ENCODE data around the gene CFAP410. TPM values are rescaled to one million over a fixed set of nuclear protein-coding genes. Genes with fewer than 3 reads are reported as not detected.

Gene CFAP410
- total and polyA plus RNA-seq, 2 donors (not counting 3 experiments of a cell fraction or from before 2014, with no cell fraction given): 7.2 to 12.2 TPM

DNA sequence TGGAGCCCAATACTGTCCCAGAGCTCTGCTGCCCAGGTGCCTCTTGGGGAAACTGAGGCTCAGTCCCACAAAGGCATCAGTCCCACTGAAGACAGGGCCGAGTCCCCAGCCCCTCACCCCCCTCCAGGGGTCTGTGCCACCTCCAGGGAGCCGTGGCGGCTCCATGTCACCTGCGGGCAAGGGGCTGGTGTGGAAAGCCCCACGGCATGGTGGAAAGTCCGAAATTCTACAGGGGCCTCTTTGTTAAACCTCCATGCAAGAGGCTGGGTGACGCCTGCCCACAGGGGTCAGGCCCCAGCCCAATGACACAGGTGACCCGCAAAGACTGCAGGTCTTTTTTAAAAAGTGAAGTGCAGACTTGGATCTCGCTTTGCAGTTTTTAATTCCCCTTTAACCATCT, 56.8 kb downstream of the CFAP410 start:
- ChIA-PET CTCF (no interaction called here), POLR2A (no interaction called here)
- no peak overlapping the region for H2AFZ ChIP-seq (ENCODE audit: low read depth, low read length)
- intact Hi-C loops (cut with micrococcal nuclease) (no loop called here), dilution Hi-C loops (cut with MboI; ENCODE audit: extremely low pct_ligation_motif_present, low sequenced_read_pairs) (no loop called here)
- BruUV-seq (replicated peaks): no TSS peak
- no peak overlapping the region for H3K9ac ChIP-seq (replicated peaks; ENCODE audit: extremely low read depth, insufficient read depth, low read length)
- no peak overlapping the region for H3K27ac ChIP-seq (ENCODE audit: insufficient read depth, low read depth, low read length)
- H3K9me3 ChIP-seq (replicated peaks; ENCODE audit: control insufficient read depth, insufficient read depth, low read length): no peaks in the 10 kb centered on the region
- TF ChIP-seq, protein P1, sequence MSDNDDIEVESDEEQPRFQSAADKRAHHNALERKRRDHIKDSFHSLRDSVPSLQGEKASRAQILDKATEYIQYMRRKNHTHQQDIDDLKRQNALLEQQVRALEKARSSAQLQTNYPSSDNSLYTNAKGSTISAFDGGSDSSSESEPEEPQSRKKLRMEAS (IDR thresholded peaks at IDR 0.05; ENCODE audit: insufficient read depth, insufficient read length): no peak
- no peak for TF ChIP-seq POLR2A (IDR thresholded peaks at IDR 0.05; ENCODE audit: low read depth, low read length)
- no peak for TF ChIP-seq FOS (IDR thresholded peaks at IDR 0.05; ENCODE audit: borderline replicate concordance, insufficient read depth, low read length)
- TF ChIP-seq MYC (IDR thresholded peaks at IDR 0.05; ENCODE audit: low read depth, low read length): no peak
- no peak for TF ChIP-seq EZH2 (IDR thresholded peaks at IDR 0.05; ENCODE audit: borderline replicate concordance, low read depth, low read length, severe bottlenecking)
- no peak for TF ChIP-seq POLR2AphosphoS5 (IDR thresholded peaks at IDR 0.05; ENCODE audit: insufficient read depth, low read depth, low read length)
- TF ChIP-seq, protein P2, sequence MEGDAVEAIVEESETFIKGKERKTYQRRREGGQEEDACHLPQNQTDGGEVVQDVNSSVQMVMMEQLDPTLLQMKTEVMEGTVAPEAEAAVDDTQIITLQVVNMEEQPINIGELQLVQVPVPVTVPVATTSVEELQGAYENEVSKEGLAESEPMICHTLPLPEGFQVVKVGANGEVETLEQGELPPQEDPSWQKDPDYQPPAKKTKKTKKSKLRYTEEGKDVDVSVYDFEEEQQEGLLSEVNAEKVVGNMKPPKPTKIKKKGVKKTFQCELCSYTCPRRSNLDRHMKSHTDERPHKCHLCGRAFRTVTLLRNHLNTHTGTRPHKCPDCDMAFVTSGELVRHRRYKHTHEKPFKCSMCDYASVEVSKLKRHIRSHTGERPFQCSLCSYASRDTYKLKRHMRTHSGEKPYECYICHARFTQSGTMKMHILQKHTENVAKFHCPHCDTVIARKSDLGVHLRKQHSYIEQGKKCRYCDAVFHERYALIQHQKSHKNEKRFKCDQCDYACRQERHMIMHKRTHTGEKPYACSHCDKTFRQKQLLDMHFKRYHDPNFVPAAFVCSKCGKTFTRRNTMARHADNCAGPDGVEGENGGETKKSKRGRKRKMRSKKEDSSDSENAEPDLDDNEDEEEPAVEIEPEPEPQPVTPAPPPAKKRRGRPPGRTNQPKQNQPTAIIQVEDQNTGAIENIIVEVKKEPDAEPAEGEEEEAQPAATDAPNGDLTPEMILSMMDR (IDR thresholded peaks at IDR 0.05; ENCODE audit: extremely low read depth in 1 of 2, insufficient read depth in 1 of 2, low read depth in 1 of 2, low read length in 2 of 2): no peak
- TF ChIP-seq JUN (IDR thresholded peaks at IDR 0.05; ENCODE audit: borderline replicate concordance, insufficient read depth, insufficient read length, low read depth): no peak
- no peak for TF ChIP-seq GATA2 (IDR thresholded peaks at IDR 0.05; ENCODE audit: insufficient read depth, insufficient read length, low read depth, low read length)
- no peak overlapping the region for H3K4me3 ChIP-seq (replicated peaks in 1 of 3; ENCODE audit: insufficient read depth in 1 of 3, low read depth in 1 of 3, low read length in 3 of 3)
- no peaks in the 10 kb centered on the region for H4K20me1 ChIP-seq (replicated peaks; ENCODE audit: control insufficient read depth, extremely low read depth, insufficient read depth, low read length)
- H3K4me1 ChIP-seq (ENCODE audit: control insufficient read depth, extremely low read depth, insufficient read depth, low read length): no peaks in the 10 kb centered on the region
- peaks cover 0 to 3% of the 10 kb centered on the region in 2 experiments for H3K27me3 ChIP-seq (ENCODE audit: control insufficient read depth in 2 of 2, insufficient read depth in 2 of 2, low read length in 2 of 2)
- H3K4me2 ChIP-seq (ENCODE audit: insufficient read depth, low read length): no peak overlapping the region
- DNase-seq (ENCODE audit: low read depth, low spot score): no peak
- H3K9me1 ChIP-seq (replicated peaks; ENCODE audit: control insufficient read depth, extremely low read depth, insufficient read depth, low read length): no peaks in the 10 kb centered on the region
- no peaks in the 10 kb centered on the region for H3K79me2 ChIP-seq (ENCODE audit: control insufficient read depth, insufficient read depth, low read length)
- FAIRE-seq: no peak
- no peaks in the 10 kb centered on the region for H3K36me3 ChIP-seq (ENCODE audit: control insufficient read depth in 2 of 2, extremely low read depth in 1 of 2, insufficient read depth in 2 of 2, low read length in 2 of 2)

All from endothelial cell of umbilical vein (primary cell).